RWPE1 (cell line): ENCODE data around the gene SPTA1.

Experiments used
- CTCF ChIA-PET: fragments of 350-600 bp; sonication (Branson Sonifier 250); formaldehyde crosslinking; extraction: SDS; loops from one replicate; lab custom pipeline; 2021; lab: Yijun Ruan, JAX
- POLR2A ChIA-PET: fragments of 400-600 bp; formaldehyde crosslinking; extraction: SDS; loops from one replicate; lab custom pipeline; 2020; ENCODE audit warnings: antibody characterized with exemption; ENCODE audit not compliant: low non-redundant PET; lab: Yijun Ruan, JAX
- DNase-seq: peaks from one replicate; pipeline ENCODE4 v3.0.0; 2012; ENCODE audit warnings: low spot score
- H3K27ac ChIP-seq: fragments of 450-650 bp; 2 replicates; pipeline ENCODE4 v1.5.1; 2017
- CTCF ChIP-seq: fragments of 450-650 bp; conservative IDR thresholded peaks from 2 replicates; pipeline ENCODE4 v1.5.1; 2017; ENCODE audit warnings: low read depth, mild to moderate bottlenecking

Gene SPTA1

DNA sequence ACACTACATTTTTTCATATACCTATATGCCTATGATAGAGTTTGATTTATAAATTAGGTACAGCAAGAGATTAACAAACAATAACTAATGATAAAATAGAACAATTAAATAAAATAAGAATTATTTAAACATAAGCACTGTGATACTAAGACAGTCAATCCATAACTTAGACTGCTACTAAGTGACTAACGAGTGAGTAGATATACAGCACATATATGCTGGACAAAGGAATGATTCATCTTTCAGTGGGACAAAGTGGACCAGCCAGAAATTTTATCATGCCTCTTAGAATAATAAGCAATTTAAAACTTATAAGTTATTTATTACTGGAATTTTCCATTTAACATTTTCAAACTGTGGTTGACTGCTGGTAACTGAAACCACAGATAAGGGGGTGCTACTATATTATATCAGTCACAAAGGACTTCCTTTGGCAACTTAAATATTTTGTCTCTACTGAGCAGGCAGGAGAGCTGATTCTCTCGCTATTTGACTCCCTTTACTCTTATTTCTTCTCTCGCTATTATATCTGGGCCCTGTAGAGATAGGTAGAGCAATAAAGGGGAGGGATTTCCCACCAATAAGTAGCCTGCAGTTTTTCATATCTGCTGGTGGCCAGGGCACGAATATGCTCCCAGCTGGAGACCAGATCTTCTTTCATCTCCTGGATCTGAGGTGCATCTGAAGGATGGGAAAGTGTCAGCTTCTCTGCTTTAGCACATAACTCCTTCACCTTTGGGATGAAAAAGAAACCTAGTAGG lies 10.8 kb downstream of the SPTA1 start:
- ChIA-PET CTCF (interaction anchor here (0.6 kb wide), 1 partner anchor 1171 kb away, joined by 3 read pairs; no protein-coding TSS in a partner anchor), POLR2A (no interaction called here)
- no peak for DNase-seq
- no peak for TF ChIP-seq CTCF
- no peak overlapping the region for H3K27ac ChIP-seq

GRCh38 chr1:158674302-158674701 lies 12.2 kb downstream of the SPTA1 start:
- H3K27ac ChIP-seq: no peak overlapping the region
- TF ChIP-seq CTCF: no peak
- no peak for DNase-seq
- POLR2A ChIA-PET: no interaction called here
- CTCF ChIA-PET: no interaction called here

GRCh38 chr1:158666037-158666436 lies 20.5 kb downstream of the SPTA1 start:
- POLR2A ChIA-PET: no interaction called here
- DNase-seq: no peak
- no peak for TF ChIP-seq CTCF
- no peak overlapping the region for H3K27ac ChIP-seq
- CTCF ChIA-PET: no interaction called here

DNA sequence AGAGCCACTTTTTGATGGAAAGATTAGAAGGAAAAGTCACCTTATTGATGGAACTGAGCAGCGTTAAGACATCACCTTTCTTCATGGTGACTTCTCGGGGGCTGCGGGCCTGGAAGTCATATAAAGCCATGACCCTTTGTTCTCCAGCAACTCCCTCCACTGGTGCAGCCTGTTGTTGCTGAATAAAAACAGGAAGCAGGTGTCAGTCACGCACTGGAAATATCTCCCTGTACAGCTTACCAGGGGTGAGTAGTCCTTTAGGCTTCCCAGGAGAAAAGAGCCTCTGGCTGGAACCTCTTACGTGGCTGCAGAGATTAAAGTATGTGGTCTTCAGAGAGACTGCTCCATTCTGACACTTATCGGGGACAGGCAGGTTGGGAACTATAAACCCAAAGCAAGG lies 31.9 kb downstream of the SPTA1 start:
- no peak overlapping the region for H3K27ac ChIP-seq
- ChIA-PET CTCF (no interaction called here), POLR2A (no interaction called here)
- no peak for TF ChIP-seq CTCF
- no peak for DNase-seq

DNA sequence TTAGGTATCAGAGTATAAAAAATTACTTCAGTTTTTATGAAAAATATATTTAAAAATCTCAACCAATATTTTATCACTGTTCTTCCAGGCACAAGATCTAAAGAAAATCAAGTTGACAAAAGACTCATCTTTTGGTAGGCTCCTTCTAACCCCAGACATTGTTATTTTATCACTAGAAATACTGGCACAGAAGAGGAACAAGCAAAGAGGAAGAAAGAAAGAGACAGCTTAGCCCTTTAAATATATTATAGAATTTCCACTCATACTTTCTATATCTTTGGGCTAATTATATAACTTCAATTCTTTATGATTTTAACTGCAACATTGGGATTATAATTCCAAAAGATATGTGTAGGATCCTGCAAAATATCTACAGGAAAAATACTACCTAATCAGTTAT lies 32.4 kb downstream of the SPTA1 start:
- no peak for TF ChIP-seq CTCF
- H3K27ac ChIP-seq: no peak overlapping the region
- DNase-seq: no peak
- ChIA-PET POLR2A (no interaction called here), CTCF (interaction anchor here (0.6 kb wide), 1 partner anchor 92 kb away, joined by 3 read pairs; no protein-coding TSS in a partner anchor)

- DNase-seq: no peak
- no peak overlapping the region for H3K27ac ChIP-seq
- ChIA-PET POLR2A (no interaction called here), CTCF (interaction anchor here (0.6 kb wide), 1 partner anchor 55 kb away, joined by 4 read pairs; no protein-coding TSS in a partner anchor)
- no peak for TF ChIP-seq CTCF
These were observed 33.7 kb downstream of the SPTA1 start for GRCh38 chr1:158652721-158653334.
